ENCODE results near the gene SNTA1.
"Not testable (repeated sequence)": the region's sequence is repeated elsewhere in the genome, so short reads cannot be mapped to it uniquely, and the experiment has no call there.

GRCh38 chr20:33483186-33483585 is 39.6 kb upstream of the SNTA1 start:
- TF ChIP-seq CTCF (IDR thresholded peaks at IDR 0.05); ZFX (IDR thresholded peaks at IDR 0.05; ENCODE audit: borderline replicate concordance): not testable (repeated sequence)

All from 22Rv1 (cell line).